PC-9 (cell line): ENCODE measurements around the gene IFNA7.

Experiments used
- EZH2 ChIP-seq: fragments of 200-600 bp; sonication (generic); IDR thresholded peaks from 2 replicates; pipeline ENCODE4 v1.8.0; 2017; ENCODE audit warnings: antibody characterized with exemption, low read depth
- TF ChIP-seq, protein P1 (sequence below): fragments of 200-600 bp; sonication (generic); conservative IDR thresholded peaks from 2 replicates; pipeline ENCODE4 v1.6.1; 2017; ENCODE audit warnings: mixed run types, antibody characterized with exemption, mild to moderate bottlenecking, moderate library complexity

DNA sequence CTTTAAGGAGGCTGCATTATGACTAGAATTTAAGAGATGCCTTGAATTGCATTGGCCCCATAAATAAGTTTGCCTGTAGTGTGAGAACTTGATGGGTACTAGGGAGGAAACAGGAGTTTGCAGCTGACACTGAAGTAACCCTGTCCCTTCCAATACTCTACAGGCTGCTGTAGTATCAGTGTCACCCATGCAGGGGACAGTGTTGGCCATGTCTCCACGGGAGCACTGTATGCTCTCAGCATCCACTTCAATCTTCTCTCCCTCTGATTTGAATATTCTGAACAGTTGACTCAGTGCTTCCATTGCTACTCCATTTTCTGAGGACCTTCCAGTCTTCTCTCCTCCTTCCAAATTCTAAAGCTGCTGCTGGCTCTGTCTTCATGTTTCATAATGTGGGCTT, 49.2 kb upstream of the IFNA7 start:
- TF ChIP-seq, protein P1, sequence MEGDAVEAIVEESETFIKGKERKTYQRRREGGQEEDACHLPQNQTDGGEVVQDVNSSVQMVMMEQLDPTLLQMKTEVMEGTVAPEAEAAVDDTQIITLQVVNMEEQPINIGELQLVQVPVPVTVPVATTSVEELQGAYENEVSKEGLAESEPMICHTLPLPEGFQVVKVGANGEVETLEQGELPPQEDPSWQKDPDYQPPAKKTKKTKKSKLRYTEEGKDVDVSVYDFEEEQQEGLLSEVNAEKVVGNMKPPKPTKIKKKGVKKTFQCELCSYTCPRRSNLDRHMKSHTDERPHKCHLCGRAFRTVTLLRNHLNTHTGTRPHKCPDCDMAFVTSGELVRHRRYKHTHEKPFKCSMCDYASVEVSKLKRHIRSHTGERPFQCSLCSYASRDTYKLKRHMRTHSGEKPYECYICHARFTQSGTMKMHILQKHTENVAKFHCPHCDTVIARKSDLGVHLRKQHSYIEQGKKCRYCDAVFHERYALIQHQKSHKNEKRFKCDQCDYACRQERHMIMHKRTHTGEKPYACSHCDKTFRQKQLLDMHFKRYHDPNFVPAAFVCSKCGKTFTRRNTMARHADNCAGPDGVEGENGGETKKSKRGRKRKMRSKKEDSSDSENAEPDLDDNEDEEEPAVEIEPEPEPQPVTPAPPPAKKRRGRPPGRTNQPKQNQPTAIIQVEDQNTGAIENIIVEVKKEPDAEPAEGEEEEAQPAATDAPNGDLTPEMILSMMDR, result no peak
- TF ChIP-seq EZH2, result no peak
